Fibroblast of gingiva (primary cell): ENCODE results near the gene CA5B.
"Not testable (repeated sequence)": the region's sequence is repeated elsewhere in the genome, so short reads cannot be mapped to it uniquely, and the experiment has no call there.

Experiments used
- DNase-seq: peaks from one replicate; pipeline ENCODE4 v3.0.0-alpha.2; 2011; ENCODE audit warnings: low read depth

The CA5B gene

DNA sequence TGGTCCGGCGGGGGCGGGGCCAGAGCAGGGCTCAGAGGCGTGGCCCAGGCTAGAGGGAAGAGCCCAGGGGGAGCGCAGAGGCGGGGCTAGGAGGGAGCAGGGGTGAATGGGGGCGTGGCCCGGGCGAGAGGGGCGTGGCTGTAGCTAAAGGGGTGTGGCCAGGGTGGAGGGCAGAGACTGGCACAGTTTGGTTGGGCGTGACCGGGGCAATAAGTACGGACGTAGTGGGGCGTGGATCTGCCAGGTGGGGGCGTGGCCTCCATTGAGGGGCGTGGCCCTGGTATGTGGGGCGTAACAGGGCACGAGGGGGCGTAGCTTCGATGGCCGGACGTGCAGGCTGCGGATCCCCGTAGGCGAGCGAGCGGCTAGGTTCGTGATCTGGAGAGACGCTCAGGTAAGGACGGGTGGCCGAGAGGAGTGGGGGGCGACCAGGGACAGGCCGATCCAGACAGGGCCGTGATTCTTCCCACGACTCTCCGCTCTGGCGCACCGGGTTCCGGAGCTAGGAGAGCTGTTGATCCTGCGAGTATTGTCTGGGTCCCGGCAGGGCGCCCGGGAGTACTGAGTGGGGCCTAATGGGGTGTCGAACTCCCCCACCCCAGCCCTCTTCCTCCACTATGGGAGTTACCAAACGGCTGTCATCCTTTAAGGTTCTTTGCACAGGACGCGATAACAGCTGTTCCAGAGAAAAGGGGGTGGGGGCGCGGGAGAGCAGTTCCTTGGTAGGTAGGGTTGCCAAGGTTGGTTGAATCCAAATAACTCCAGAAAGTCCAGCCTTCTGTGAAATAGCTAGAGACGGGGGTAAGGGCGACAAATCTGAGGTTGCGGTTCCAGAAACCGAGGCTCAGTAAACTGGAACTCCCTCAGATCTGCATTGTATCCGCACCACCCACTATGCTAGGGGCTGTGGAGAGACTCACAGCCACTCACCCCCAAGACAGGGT, at the start of gene CA5B:
Gene CA5B, plus strand, starts transcription at position 312 of the 944 bp plus-strand sequence. CDS start 11,754 bp downstream, outside the sequence.
- peak; percentile 91 for DNase-seq

DNA sequence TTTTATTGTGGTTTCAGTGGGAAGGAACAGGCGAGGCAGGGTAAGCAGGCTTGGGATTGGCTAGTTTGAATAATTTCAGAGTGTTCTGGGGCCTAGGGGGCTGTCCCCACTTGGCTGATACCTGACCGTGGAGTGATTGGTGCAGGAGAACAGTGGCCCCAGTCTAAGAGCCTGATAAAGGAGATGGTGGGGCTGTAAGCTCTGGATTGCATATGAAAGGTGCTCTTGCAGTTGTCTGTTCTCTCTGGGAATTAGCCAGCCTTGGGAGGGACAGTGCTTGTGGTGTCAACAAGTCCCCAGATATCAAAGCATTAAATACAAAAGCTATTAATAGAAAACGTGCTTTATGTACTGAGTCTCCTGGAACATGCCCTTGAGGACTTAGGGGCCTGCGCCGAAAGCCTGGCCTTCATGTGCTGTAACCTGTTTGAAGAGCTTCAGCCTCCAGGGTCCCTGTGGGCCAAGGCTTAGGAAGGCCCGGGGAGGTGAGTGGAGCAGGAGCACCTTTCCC, 43.1 kb upstream of the CA5B start:
- no peak for DNase-seq

- DNase-seq, result no peak
Measured at GRCh38 chrX:15696516-15696915, 41.6 kb upstream of the CA5B start.

GRCh38 chrX:15702488-15703371, 35.3 kb upstream of the CA5B start:
- DNase-seq, result no peak

DNA sequence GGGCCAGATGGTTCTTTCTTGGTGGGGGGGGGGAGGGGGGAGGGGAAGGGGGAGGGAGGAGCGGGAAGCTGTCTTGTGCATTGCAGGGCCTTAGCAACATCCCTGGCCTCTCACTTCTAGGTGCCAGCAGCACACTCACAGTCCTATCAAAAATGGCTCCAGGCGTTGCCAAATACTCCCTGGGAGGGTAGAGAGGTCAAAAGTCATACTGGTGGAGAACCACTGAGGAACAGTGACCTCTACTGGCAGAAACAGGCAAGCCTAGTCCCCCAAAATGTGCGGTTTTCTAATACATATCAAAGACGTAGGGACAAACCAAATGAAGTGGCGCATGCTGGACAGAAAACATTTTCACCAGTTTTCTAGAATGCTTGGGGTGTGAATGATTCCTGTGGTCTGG, 34.3 kb upstream of the CA5B start:
- not testable (repeated sequence) for DNase-seq

- DNase-seq, result not testable (repeated sequence)
Measured at GRCh38 chrX:15704273-15704672, 33.8 kb upstream of the CA5B start.

DNA sequence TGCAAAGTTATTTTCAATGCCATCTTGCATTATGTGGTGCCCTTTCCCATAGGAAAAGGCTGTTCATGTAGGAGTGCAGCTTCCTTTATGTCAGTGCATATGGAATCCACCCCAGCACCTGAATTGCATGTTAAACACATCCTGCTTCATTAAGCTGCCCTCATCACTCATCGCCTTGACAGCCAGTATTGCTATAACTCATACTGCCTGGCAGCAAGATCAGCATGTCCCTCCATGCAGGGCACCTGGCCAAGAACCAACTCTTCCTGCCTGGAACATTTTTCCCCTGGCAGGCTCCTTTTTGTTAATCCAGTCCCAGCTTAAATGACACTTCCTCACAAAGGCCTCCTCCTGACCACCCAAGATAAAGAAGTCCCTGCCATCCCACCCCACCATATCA, 23.5 kb upstream of the CA5B start:
- DNase-seq, result no peak

- DNase-seq, result no peak
Measured at GRCh38 chrX:15718283-15718970, 19.6 kb upstream of the CA5B start.

DNA sequence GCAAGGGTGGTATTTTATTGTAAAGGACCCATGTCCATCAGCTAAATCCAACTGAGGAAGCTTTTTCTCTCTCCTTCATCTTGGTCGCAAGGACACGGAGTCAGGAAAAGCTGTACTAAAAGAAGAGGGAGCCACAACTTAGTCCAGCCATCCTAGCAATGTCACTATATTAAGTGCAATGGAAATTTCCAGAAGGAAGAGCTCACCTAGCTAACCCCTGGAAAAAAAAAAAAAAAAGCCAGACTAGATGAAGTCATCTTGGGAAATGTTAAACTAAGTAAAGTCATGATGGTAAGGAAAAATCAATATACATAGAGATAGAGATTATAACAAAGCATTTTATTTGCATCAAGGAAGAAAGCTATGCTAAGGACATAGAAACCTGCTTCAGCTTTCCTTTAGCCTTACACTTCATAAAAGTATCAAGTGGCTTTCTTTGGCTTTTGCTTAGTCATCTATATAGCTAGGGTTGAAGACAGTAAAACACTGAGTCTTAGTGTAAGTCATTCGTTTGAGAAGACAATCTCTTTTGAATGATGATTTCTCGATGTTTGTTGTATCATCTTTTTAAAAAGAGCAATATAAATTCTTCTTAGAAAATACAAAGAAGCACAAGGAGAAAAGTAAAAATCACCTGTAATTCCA, 18.6 kb upstream of the CA5B start:
- no peak for DNase-seq

DNA sequence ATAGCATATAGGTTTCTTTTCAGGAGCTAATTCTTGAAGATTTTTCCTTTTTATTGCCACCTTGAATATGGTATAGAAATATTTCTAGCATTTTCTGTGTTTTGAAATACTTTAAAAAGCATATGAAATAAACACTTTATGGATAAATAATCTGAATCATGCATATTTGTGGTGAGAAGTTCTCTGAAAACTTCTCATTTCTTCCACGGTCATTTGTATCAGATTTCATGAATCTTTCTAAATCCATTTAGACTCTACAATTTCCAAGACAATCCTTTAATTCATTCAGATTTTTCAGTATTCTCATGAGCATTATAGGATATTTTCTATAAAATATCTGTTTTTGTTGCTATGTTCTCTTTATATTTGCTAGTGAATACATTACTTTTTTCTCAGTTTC, 16.2 kb upstream of the CA5B start:
- DNase-seq, result peak; percentile 38

GRCh38 chrX:15723887-15724517, 14.1 kb upstream of the CA5B start:
- DNase-seq, result no peak

- no peak for DNase-seq
Measured at GRCh38 chrX:15724911-15725310, 13.2 kb upstream of the CA5B start.

DNA sequence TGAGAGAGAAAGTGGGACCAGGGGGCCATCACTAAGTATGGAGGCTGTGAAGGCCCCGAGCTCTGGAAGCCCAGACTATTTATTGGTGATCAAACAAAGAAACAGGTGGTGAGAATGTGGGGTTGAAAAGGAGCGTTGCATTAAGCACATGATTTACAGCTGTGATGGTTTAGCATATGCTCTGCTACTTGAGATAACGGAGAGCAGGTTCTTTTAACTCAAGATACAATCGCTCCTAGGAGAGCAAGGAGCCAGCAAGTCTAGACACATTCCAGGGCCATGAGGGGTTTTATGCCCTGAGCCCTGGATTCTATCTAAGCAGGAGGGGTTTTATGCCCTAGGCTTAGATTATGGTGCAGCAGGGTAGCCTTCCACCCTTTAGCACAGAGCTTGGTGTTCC, 6.7 kb upstream of the CA5B start:
- not testable (repeated sequence) for DNase-seq

GRCh38 chrX:15737190-15737958, 696 bp upstream of the CA5B start:
- DNase-seq, result no peak

DNA sequence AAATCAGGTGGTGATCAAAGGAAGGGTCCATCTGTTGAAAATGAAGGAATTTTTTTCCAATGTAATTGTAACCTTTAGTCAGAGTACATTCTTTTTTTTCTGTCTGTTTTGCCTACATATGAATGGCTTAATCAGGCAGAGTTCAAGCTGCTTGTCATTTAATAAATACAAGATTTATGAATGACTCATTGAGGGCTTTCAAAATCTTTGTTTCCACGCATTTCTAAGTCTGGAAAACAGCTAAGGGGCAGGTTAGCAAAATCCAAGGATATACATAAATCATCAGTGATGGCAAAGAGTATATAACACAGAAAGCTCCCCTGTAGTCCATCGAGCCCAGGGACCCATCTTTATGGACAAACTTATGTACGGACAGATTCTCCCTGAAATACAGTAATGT, 1.8 kb downstream of the CA5B start:
- DNase-seq, result peak; percentile 53

GRCh38 chrX:15744181-15744867, 6.3 kb downstream of the CA5B start:
- DNase-seq, result peak; percentile 58

GRCh38 chrX:15745179-15745578, 7.1 kb downstream of the CA5B start:
- DNase-seq, result peak; percentile 53

DNA sequence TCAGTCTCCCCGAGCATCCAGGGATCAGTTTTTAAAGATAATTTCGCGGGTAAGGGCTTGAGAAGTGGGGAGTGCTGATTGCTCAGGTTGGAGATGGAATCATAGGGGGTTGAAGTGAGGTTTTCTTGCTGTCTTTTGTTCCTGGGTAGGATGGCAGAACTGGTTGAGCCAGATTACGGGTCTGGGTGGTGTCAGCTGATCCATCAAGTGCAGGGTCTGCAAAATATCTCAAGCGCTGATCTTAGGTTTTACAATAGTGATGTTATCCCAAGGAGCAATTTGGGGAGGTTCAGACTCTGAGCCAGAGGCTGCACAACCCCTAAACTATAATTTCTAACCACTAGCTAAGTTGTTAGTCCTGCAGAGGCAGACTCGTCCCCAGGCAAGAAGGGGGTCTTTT, 8.6 kb downstream of the CA5B start:
- not testable (repeated sequence) for DNase-seq

GRCh38 chrX:15747626-15748173, 9.6 kb downstream of the CA5B start:
- no peak for DNase-seq
